CD14-positive monocyte (primary cell): ENCODE measurements around the gene DIDO1. TPM values are rescaled to one million over a fixed set of nuclear protein-coding genes. Genes with fewer than 3 reads are reported as not detected.

Experiments used
- DNase-seq, 3 donors: peaks; one replicate each; pipeline ENCODE4 v3.0.0-alpha.2; 2011 to 2022
- H2AFZ ChIP-seq: 2 replicates; pipeline ENCODE4 v1.6.0; 2012; ENCODE audit warnings: mild to moderate bottlenecking, low read depth, low read length, inconsistent platforms; ENCODE audit not compliant: insufficient read depth, poor library complexity, severe bottlenecking
- H3K27ac ChIP-seq, 2 donors: 1 replicate in 1 of 2; 2 replicates in 1 of 2; pipeline ENCODE4 v1.5.1; 2012 to 2013; ENCODE audit warnings: low read length in 2 of 2, control low read depth in 1 of 2, inconsistent platforms in 1 of 2, low read depth in 1 of 2, mild to moderate bottlenecking in 1 of 2
- H3K27me3 ChIP-seq, 2 donors: one replicate each; pipeline versions ENCODE4 v1.6.0 to v1.6.1; 2011 to 2013; ENCODE audit warnings: low read length in 2 of 2; ENCODE audit not compliant: control insufficient read depth in 2 of 2, insufficient read depth in 2 of 2
- H3K36me3 ChIP-seq, 2 donors: replicated peaks in 1 of 2; 1 replicate in 1 of 2; 2 replicates in 1 of 2; pipeline versions ENCODE4 v1.5.1 to v1.6.1; 2012 to 2013; ENCODE audit warnings: low read length in 2 of 2, control low read depth in 1 of 2, inconsistent platforms in 1 of 2, mild to moderate bottlenecking in 1 of 2; ENCODE audit not compliant: insufficient read depth in 2 of 2, control insufficient read depth in 1 of 2
- H3K4me1 ChIP-seq, 2 donors: 1 replicate in 1 of 2; 2 replicates in 1 of 2; pipeline versions ENCODE4 v1.5.1 to v1.6.1; 2012 to 2013; ENCODE audit warnings: low read length in 2 of 2, control low read depth in 1 of 2, inconsistent platforms in 1 of 2, mild to moderate bottlenecking in 1 of 2, moderate library complexity in 1 of 2; ENCODE audit not compliant: insufficient read depth in 2 of 2, control insufficient read depth in 1 of 2
- H3K4me2 ChIP-seq: replicated peaks from 2 replicates; pipeline ENCODE3; 2012; ENCODE audit warnings: low read length, moderate library complexity, mild to moderate bottlenecking; ENCODE audit not compliant: poor library complexity, severe bottlenecking; ENCODE audit errors: extremely low read depth
- H3K4me3 ChIP-seq, 3 experiments: fragments of 200-600 bp in 1 of 3; sonication (generic) in 1 of 3; replicated peaks in 1 of 3; 1 replicate in 2 of 3; 2 replicates in 1 of 3; pipeline ENCODE4 v1.5.1; 2011 to 2013; ENCODE audit warnings: low read length in 3 of 3, mild to moderate bottlenecking in 3 of 3, control low read depth in 2 of 3, low read depth in 2 of 3, inconsistent platforms in 1 of 3, moderate library complexity in 1 of 3
- H3K79me2 ChIP-seq: 2 replicates; pipeline ENCODE4 v1.6.0; 2012; ENCODE audit warnings: mild to moderate bottlenecking, control low read depth, inconsistent platforms, low read length, moderate library complexity; ENCODE audit not compliant: insufficient read depth
- H3K9ac ChIP-seq: 2 replicates; pipeline ENCODE4 v1.6.0; 2017; ENCODE audit warnings: low read length, mild to moderate bottlenecking; ENCODE audit not compliant: insufficient read depth, poor library complexity, severe bottlenecking
- H3K9me3 ChIP-seq, 2 donors: replicated peaks in 1 of 2; 1 replicate in 1 of 2; 2 replicates in 1 of 2; pipeline versions ENCODE4 v1.5.1 to v1.6.1; 2012 to 2013; ENCODE audit warnings: low read length in 2 of 2, control low read depth in 1 of 2; ENCODE audit not compliant: control insufficient read depth in 1 of 2, insufficient read depth in 1 of 2
- H4K20me1 ChIP-seq: 2 replicates; pipeline ENCODE4 v1.6.0; 2012; ENCODE audit warnings: mild to moderate bottlenecking, low read length, control low read depth, moderate library complexity; ENCODE audit not compliant: insufficient read depth
- H3K27ac Mint-ChIP-seq, 7 donors: one replicate each; pipeline ENCODE4 v1.8.0; 2020; ENCODE audit warnings: mild to moderate bottlenecking in 7 of 7, mixed read lengths in 7 of 7, moderate library complexity in 6 of 7, inconsistent platforms in 2 of 7
- H3K27me3 Mint-ChIP-seq, 3 donors: one replicate each; pipeline ENCODE4 v1.8.0; 2021 to 2022; ENCODE audit warnings: low read depth in 3 of 3, mild to moderate bottlenecking in 3 of 3, mixed read lengths in 3 of 3, moderate library complexity in 3 of 3, inconsistent platforms in 1 of 3
- H3K36me3 Mint-ChIP-seq, 2 donors: one replicate each; pipeline ENCODE4 v1.8.0; 2020; ENCODE audit warnings: mixed read lengths in 2 of 2, inconsistent platforms in 1 of 2, mild to moderate bottlenecking in 1 of 2
- H3K4me1 Mint-ChIP-seq: one replicate; pipeline ENCODE4 v1.8.0; 2020; ENCODE audit warnings: mild to moderate bottlenecking, mixed read lengths
- H3K4me3 Mint-ChIP-seq, 2 donors: one replicate each; pipeline ENCODE4 v1.8.0; 2020; ENCODE audit warnings: mild to moderate bottlenecking in 2 of 2, mixed read lengths in 2 of 2, moderate library complexity in 1 of 2
- H3K9me3 Mint-ChIP-seq, 7 donors: one replicate each; pipeline ENCODE4 v1.8.0; 2020 to 2022; ENCODE audit warnings: mixed read lengths in 7 of 7, mild to moderate bottlenecking in 6 of 7, moderate library complexity in 6 of 7, inconsistent platforms in 2 of 7
- CTCF ChIP-seq: fragments of 200-600 bp; IDR thresholded peaks from one replicate; pipeline ENCODE4 v1.8.0; 2022; ENCODE audit warnings: antibody characterized with exemption, mild to moderate bottlenecking
- WGBS: methylation state at CpG from one replicate; pipeline ENCODE4 v1.1.5; 2013; ENCODE audit warnings: missing lambda C conversion rate; ENCODE audit not compliant: insufficient coverage; 5-methylcytosine and 5-hydroxymethylcytosine counted together
- intact Hi-C, 2 donors: fragments of 100-400 bp; cut with micrococcal nuclease; formaldehyde crosslinking; loops; one replicate each; pipeline versions ENCODE4 v1.15.0 to v1.15.1; 2023
- polyA plus RNA-seq, 3 donors: library from polyadenylated mRNA; depleted of rRNA in 1 of 3; unstranded in 2 of 3; stranded (reverse) in 1 of 3; fragments of 300-500 nt in 2 of 3; fragments of >200 nt in 1 of 3; fragmentation: Illumina TruSeq in 2 of 3; gene quantifications; 1 replicate in 2 of 3; 2 replicates in 1 of 3; pipeline ENCODE4 v1.2.3, GENCODE V29; 2012 to 2021

The DIDO1 gene
- polyA plus RNA-seq, 3 donors, result 8.5 to 23.8 (median 12.9) TPM

- TF ChIP-seq CTCF, result no peak
- Histone ChIP-seq H3K4me3 (no peak overlapping the region), H3K4me2 (no peak overlapping the region), H3K9me3 (no peaks in the 10 kb centered on the region), H3K9ac (no peak overlapping the region), H3K36me3 (peaks cover 40 to 49% of the 10 kb centered on the region in 2 donors), H3K27ac (peak overlapping the region in 1 of 2 donors; percentile 61), H3K27me3 (no peaks in the 10 kb centered on the region), H3K79me2 (peaks cover 100% of the 10 kb centered on the region), H2AFZ (no peak overlapping the region), H3K4me1 (peaks cover 16 to 29% of the 10 kb centered on the region in 2 donors), H4K20me1 (peaks cover 100% of the 10 kb centered on the region)
- H3K27me3 Mint-ChIP-seq, result peaks cover 0 to 4% (median 0%) of the 10 kb centered on the region in 3 donors
- peak overlapping the region in 3 of 7 donors; percentile 49 to 58 (median 54) for H3K27ac Mint-ChIP-seq
- H3K9me3 Mint-ChIP-seq, result no peaks in the 10 kb centered on the region
- intact Hi-C loops, result no loop called here
- no peak overlapping the region for H3K4me3 Mint-ChIP-seq
- H3K36me3 Mint-ChIP-seq, result peaks cover 37 to 50% of the 10 kb centered on the region in 2 donors
- 100% methylated on average over 1 of the region's 9 CpGs for WGBS
- peaks cover 40% of the 10 kb centered on the region for H3K4me1 Mint-ChIP-seq
- no peak for DNase-seq
Observed at GRCh38 chr20:62914436-62914835, 11.9 kb downstream of the DIDO1 start.

- Histone ChIP-seq H3K4me2 (no peak overlapping the region), H3K79me2 (peaks cover 100% of the 10 kb centered on the region), H3K9ac (no peak overlapping the region), H3K27me3 (no peaks in the 10 kb centered on the region), H3K4me1 (peaks cover 7 to 16% of the 10 kb centered on the region in 2 donors), H3K27ac (peak overlapping the region in 1 of 2 donors; percentile 4), H3K4me3 (no peak overlapping the region), H2AFZ (no peak overlapping the region), H3K9me3 (no peaks in the 10 kb centered on the region), H3K36me3 (peaks cover 53 to 62% of the 10 kb centered on the region in 2 donors), H4K20me1 (peaks cover 100% of the 10 kb centered on the region)
- Mint-ChIP-seq H3K27ac (peak overlapping the region in 5 of 7 donors; percentile 14 to 76 (median 30)), H3K4me1 (peaks cover 27% of the 10 kb centered on the region), H3K27me3 (peaks cover 0 to 4% (median 0%) of the 10 kb centered on the region in 3 donors), H3K36me3 (peaks cover 50 to 63% of the 10 kb centered on the region in 2 donors), H3K9me3 (no peaks in the 10 kb centered on the region), H3K4me3 (no peak overlapping the region)
- WGBS, result 40% methylated on average over 1 of the region's 7 CpGs
- intact Hi-C loops, result no loop called here
- DNase-seq, result no peak
- no peak for TF ChIP-seq CTCF
Observed at GRCh38 chr20:62913043-62913630, 13.2 kb downstream of the DIDO1 start.
